SK-N-SH (cell line): Measurements from ENCODE around the gene RYR3. TPM values are rescaled to one million over a fixed set of nuclear protein-coding genes. Genes with fewer than 3 reads are reported as not detected.

Source experiments
- CTCF ChIA-PET: fragments of 300-600, 350-600 bp; formaldehyde crosslinking; extraction: SDS; loops from one replicate; lab custom pipeline; 2021; lab: Yijun Ruan, JAX
- POLR2A ChIA-PET: fragments of 350-600 bp; sonication (Branson Sonifier 250); formaldehyde crosslinking; extraction: SDS; loops from one replicate; lab custom pipeline; 2020; ENCODE audit warnings: antibody characterized with exemption, inconsistent platforms; lab: Yijun Ruan, JAX
- DNase-seq: peaks from one replicate; pipeline ENCODE4 v3.0.0; 2012
- H2AFZ ChIP-seq: fragments of 200-600 bp; sonication (generic); 2 replicates; pipeline ENCODE4 v1.8.1; 2016; ENCODE audit warnings: antibody characterized with exemption, mild to moderate bottlenecking, low read depth
- H3F3A ChIP-seq: fragments of 200-600 bp; sonication (generic); replicated peaks from 2 replicates; pipeline ENCODE3; 2016; ENCODE audit warnings: antibody characterized with exemption, mild to moderate bottlenecking; ENCODE audit not compliant: insufficient read depth
- H3K27ac ChIP-seq, 2 experiments: fragments of 200-500 bp in 1 of 2; fragments of 200-600 bp in 1 of 2; sonication (Bioruptor generic) in 1 of 2; sonication (generic), shearing (Covaris generic) in 1 of 2; 2 replicates each; pipeline versions ENCODE4 v1.5.1 to v1.6.1; 2014 to 2016; ENCODE audit warnings: low read depth in 2 of 2, inconsistent platforms in 1 of 2, low read length in 1 of 2, mild to moderate bottlenecking in 1 of 2, mixed read lengths in 1 of 2
- H3K27me3 ChIP-seq: fragments of 200-600 bp; sonication (generic), shearing (Covaris generic); 2 replicates; pipeline ENCODE4 v1.6.1; 2016; ENCODE audit warnings: mixed run types; ENCODE audit not compliant: insufficient read depth
- H3K36me3 ChIP-seq, 2 experiments: fragments of 200-500 bp in 1 of 2; fragments of 200-600 bp in 1 of 2; sonication (Bioruptor generic) in 1 of 2; sonication (generic) in 1 of 2; replicated peaks in 1 of 2; 2 replicates each; pipeline versions ENCODE3 to v1.5.1; 2014 to 2016; ENCODE audit warnings: low read length in 1 of 2, mild to moderate bottlenecking in 1 of 2; ENCODE audit not compliant: insufficient read depth in 2 of 2, control insufficient read depth in 1 of 2
- H3K4me1 ChIP-seq, 2 experiments: fragments of 200-500 bp in 1 of 2; fragments of 200-600 bp in 1 of 2; sonication (Bioruptor generic) in 1 of 2; sonication (generic), shearing (Covaris generic) in 1 of 2; 2 replicates each; pipeline versions ENCODE4 v1.5.1 to v1.6.1; 2014 to 2016; ENCODE audit warnings: low read depth in 1 of 2, low read length in 1 of 2, mixed run types in 1 of 2; ENCODE audit not compliant: insufficient read depth in 2 of 2, control insufficient read depth in 1 of 2
- H3K4me2 ChIP-seq: fragments of 200-600 bp; sonication (generic), shearing (Covaris generic); 2 replicates; pipeline ENCODE4 v1.6.1; 2017; ENCODE audit warnings: mixed run types
- H3K4me3 ChIP-seq, 2 experiments: fragments of 200-500 bp in 1 of 2; fragments of 200-600 bp in 1 of 2; sonication (Bioruptor generic) in 1 of 2; sonication (generic), shearing (Covaris generic) in 1 of 2; 2 replicates each; pipeline versions ENCODE4 v1.5.1 to v1.8.1; 2014 to 2016; ENCODE audit warnings: low read depth in 2 of 2, inconsistent platforms in 1 of 2, low read length in 1 of 2, mild to moderate bottlenecking in 1 of 2, mixed read lengths in 1 of 2, moderate library complexity in 1 of 2
- H3K79me2 ChIP-seq: fragments of 200-600 bp; sonication (generic); 2 replicates; pipeline ENCODE4 v1.8.1; 2017; ENCODE audit warnings: mild to moderate bottlenecking; ENCODE audit not compliant: insufficient read depth
- H3K9ac ChIP-seq: fragments of 200-600 bp; sonication (generic); 2 replicates; pipeline ENCODE4 v1.6.1; 2017; ENCODE audit warnings: mixed run types
- H3K9me2 ChIP-seq: fragments of 200-600 bp; sonication (generic); 2 replicates; pipeline ENCODE4 v1.6.1; 2017; ENCODE audit warnings: mixed run types
- H3K9me3 ChIP-seq: fragments of 200-600 bp; sonication (generic); 2 replicates; pipeline ENCODE4 v1.6.1; 2017; ENCODE audit warnings: mixed run types, mild to moderate bottlenecking, moderate library complexity
- H4K20me1 ChIP-seq: fragments of 200-600 bp; sonication (generic); 2 replicates; pipeline ENCODE4 v1.6.1; 2017; ENCODE audit warnings: mild to moderate bottlenecking, mixed run types; ENCODE audit not compliant: insufficient read depth
- ELF1 ChIP-seq: IDR thresholded peaks from 2 replicates; pipeline ENCODE4 v1.4.0; 2012
- EP300 ChIP-seq, 2 experiments: IDR thresholded peaks; 2 replicates each; pipeline versions ENCODE4 v1.4.0 to v1.6.1; 2012; ENCODE audit warnings: borderline replicate concordance in 1 of 2, low read depth in 1 of 2, low read length in 1 of 2
- EZH2phosphoT487 ChIP-seq: fragments of 200-600 bp; sonication (generic); IDR thresholded peaks from 2 replicates; pipeline ENCODE4 v1.6.1; 2017; ENCODE audit warnings: low read depth, mixed run types, mild to moderate bottlenecking, antibody characterized with exemption, moderate library complexity, borderline replicate concordance
- FOXJ3 ChIP-seq: sonication (generic); formaldehyde crosslinking; IDR thresholded peaks from 2 replicates; pipeline ENCODE4 v1.5.1; 2020; ENCODE audit warnings: mild to moderate bottlenecking, missing genetic modification reagents
- JUND ChIP-seq: IDR thresholded peaks from 2 replicates; pipeline ENCODE4 v1.4.0; 2012
- MEF2A ChIP-seq: IDR thresholded peaks from 2 replicates; pipeline ENCODE4 v1.4.0; 2012; ENCODE audit warnings: low read depth, borderline replicate concordance
- MXI1 ChIP-seq: IDR thresholded peaks from 2 replicates; pipeline ENCODE4 v1.6.1; 2012; ENCODE audit warnings: mild to moderate bottlenecking, low read depth, low read length, improper control_type of control experiment
- NFIC ChIP-seq: IDR thresholded peaks from 2 replicates; pipeline ENCODE4 v1.4.0; 2012; ENCODE audit warnings: borderline replicate concordance
- RFX5 ChIP-seq: IDR thresholded peaks from 2 replicates; pipeline ENCODE4 v1.6.1; 2012; ENCODE audit warnings: mild to moderate bottlenecking, improper control_type of control experiment, low read length
- RXRA ChIP-seq: IDR thresholded peaks from 2 replicates; pipeline ENCODE4 v1.4.0; 2012; ENCODE audit warnings: low read depth, mild to moderate bottlenecking, borderline replicate concordance
- SMC3 ChIP-seq: IDR thresholded peaks from 2 replicates; pipeline ENCODE4 v1.6.1; 2012; ENCODE audit warnings: low read depth, low read length, improper control_type of control experiment
- TAF1 ChIP-seq: IDR thresholded peaks from 2 replicates; pipeline ENCODE4 v1.6.1; 2012; ENCODE audit warnings: low read depth, mild to moderate bottlenecking, low read length, moderate library complexity, borderline replicate concordance
- YY1 ChIP-seq: IDR thresholded peaks from 2 replicates; pipeline ENCODE4 v1.4.0; 2012; ENCODE audit warnings: low read depth, mild to moderate bottlenecking
- WGBS: methylation state at CpG from one replicate; pipeline ENCODE4 v1.1.6; 2017; ENCODE audit warnings: low lambda C conversion rate; 5-methylcytosine and 5-hydroxymethylcytosine counted together
- polyA plus RNA-seq, 3 experiments: library from polyadenylated mRNA; depleted of rRNA; stranded (reverse); fragments of >200 nt; gene quantifications; 2 replicates each; pipeline ENCODE4 v1.2.3, GENCODE V29; 2012
- TF ChIP-seq, protein P1 (sequence below): IDR thresholded peaks from 2 replicates; pipeline ENCODE4 v1.4.0; 2012; ENCODE audit warnings: low read depth, borderline replicate concordance
- TF ChIP-seq, protein P2 (sequence below): fragments of 150-350 bp; IDR thresholded peaks from 2 replicates; pipeline ENCODE4 v1.6.1; 2017; ENCODE audit warnings: antibody characterized with exemption, low read length, low read depth, borderline replicate concordance

Gene RYR3
- polyA plus RNA-seq, 1 of the 3 experiments (the other 2 are of a cell fraction): 0.02 TPM

DNA sequence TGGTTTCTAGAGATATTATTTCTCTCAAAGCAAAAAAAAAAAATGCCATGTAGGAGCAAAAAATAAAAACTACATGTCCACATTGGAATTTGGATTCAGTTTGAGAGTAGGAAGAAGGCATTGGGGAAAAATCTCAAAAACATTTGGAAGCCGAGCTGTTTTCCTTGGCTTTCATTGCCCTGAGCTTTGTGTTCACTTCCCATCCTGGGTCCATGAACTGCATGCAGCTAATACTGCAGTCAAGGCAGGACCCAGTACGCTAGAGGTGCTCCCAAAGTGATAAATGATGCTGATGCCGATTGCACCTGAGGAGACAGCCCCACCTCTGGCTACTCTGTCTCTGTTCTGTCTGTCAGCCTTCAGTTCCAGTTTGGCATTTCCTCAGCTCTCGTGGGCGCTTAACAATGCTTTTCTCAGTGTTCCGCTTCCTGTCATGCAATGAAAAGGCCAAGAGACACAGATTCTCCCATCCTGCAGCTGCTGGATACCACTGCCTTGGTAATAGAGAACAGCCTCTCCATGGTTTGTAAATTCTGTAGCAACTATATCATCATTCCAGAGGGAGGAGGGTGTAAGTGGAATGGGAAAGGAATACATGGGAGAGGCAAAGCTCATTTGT, 181.8 kb downstream of the RYR3 start:
- H3K79me2 ChIP-seq: no peaks in the 10 kb centered on the region
- CTCF ChIA-PET: no interaction called here
- DNase-seq: no peak

DNA sequence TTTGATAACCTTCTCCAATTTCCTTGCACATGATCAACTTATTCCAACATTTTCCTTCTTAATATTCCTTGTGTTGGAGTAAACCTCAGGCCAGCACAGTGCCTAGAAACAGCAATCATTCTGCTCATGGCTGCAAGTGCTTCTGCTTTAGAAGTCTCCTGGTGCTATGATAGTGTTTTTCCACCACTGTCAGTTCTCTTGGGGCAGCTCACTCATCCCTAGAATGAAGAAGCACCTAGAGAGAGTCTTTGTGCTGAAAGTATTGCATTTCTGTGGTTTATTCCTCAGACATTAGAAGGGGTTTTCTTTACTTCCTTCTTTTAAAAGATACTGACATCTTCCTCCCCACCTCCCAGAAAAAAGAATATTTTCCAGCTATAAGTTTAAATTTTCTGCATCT, 183.5 kb downstream of the RYR3 start:
- ChIA-PET POLR2A (no interaction called here), CTCF (interaction anchor here (0.5 to 1.2 kb wide), 2 partner anchors 206 to 398 kb away, joined by 3 to 4 read pairs; no protein-coding TSS in a partner anchor)
- no peaks in the 10 kb centered on the region for H4K20me1 ChIP-seq
- H3K9me3 ChIP-seq: no peaks in the 10 kb centered on the region
- no peaks in the 10 kb centered on the region for H3K9me2 ChIP-seq
- peaks cover 7% of the 10 kb centered on the region for H3K27me3 ChIP-seq
- TF ChIP-seq, protein P1, sequence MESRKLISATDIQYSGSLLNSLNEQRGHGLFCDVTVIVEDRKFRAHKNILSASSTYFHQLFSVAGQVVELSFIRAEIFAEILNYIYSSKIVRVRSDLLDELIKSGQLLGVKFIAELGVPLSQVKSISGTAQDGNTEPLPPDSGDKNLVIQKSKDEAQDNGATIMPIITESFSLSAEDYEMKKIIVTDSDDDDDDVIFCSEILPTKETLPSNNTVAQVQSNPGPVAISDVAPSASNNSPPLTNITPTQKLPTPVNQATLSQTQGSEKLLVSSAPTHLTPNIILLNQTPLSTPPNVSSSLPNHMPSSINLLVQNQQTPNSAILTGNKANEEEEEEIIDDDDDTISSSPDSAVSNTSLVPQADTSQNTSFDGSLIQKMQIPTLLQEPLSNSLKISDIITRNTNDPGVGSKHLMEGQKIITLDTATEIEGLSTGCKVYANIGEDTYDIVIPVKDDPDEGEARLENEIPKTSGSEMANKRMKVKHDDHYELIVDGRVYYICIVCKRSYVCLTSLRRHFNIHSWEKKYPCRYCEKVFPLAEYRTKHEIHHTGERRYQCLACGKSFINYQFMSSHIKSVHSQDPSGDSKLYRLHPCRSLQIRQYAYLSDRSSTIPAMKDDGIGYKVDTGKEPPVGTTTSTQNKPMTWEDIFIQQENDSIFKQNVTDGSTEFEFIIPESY: no peak
- TF ChIP-seq EP300 (IDR thresholded peaks at IDR 0.05; ENCODE audit: borderline replicate concordance in 1 of 2, low read depth in 1 of 2, low read length in 1 of 2) (no peak), ELF1 (no peak), YY1 (no peak), MEF2A (no peak), EZH2phosphoT487 (no peak), JUND (no peak), TAF1 (no peak), RFX5 (no peak), MXI1 (no peak), FOXJ3 (no peak), SMC3 (no peak), NFIC (no peak)
- TF ChIP-seq, protein P2, sequence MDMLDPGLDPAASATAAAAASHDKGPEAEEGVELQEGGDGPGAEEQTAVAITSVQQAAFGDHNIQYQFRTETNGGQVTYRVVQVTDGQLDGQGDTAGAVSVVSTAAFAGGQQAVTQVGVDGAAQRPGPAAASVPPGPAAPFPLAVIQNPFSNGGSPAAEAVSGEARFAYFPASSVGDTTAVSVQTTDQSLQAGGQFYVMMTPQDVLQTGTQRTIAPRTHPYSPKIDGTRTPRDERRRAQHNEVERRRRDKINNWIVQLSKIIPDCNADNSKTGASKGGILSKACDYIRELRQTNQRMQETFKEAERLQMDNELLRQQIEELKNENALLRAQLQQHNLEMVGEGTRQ: no peak
- no peak overlapping the region for H3K4me2 ChIP-seq
- H3K9ac ChIP-seq: no peak overlapping the region
- no peak overlapping the region for H3K4me3 ChIP-seq
- no peak for DNase-seq
- H3K27ac ChIP-seq: no peak overlapping the region
- no peaks in the 10 kb centered on the region for H3K36me3 ChIP-seq
- no peaks in the 10 kb centered on the region for H3K79me2 ChIP-seq
- H3F3A ChIP-seq: no peaks in the 10 kb centered on the region
- no peaks in the 10 kb centered on the region for H3K4me1 ChIP-seq
- H2AFZ ChIP-seq: no peak overlapping the region

More for the DNA sequence above, 181.8 kb downstream of the RYR3 start:
- Histone ChIP-seq H3K4me2 (no peak overlapping the region), H3F3A (no peaks in the 10 kb centered on the region), H3K27me3 (peaks cover 7% of the 10 kb centered on the region), H3K4me3 (no peak overlapping the region), H4K20me1 (no peaks in the 10 kb centered on the region), H3K36me3 (no peaks in the 10 kb centered on the region), H3K9me2 (no peaks in the 10 kb centered on the region), H3K4me1 (no peaks in the 10 kb centered on the region)
- 0 out of 2 replicates have a peak, but pooled peaks have one; percentile 10 for TF ChIP-seq RXRA
- TF ChIP-seq, protein P1: no peak
- TF ChIP-seq, all 33 proteins: peak for 1
- no peak overlapping the region for H3K27ac ChIP-seq
- no peak overlapping the region for H3K9ac ChIP-seq
- H2AFZ ChIP-seq: no peak overlapping the region
- WGBS: 54% methylated on average over 6 of the region's 6 CpGs
- POLR2A ChIA-PET: no interaction called here
- no peaks in the 10 kb centered on the region for H3K9me3 ChIP-seq
